ENCODE data around the gene ENTHD1.
"Not testable (repeated sequence)": the region's sequence is repeated elsewhere in the genome, so short reads cannot be mapped to it uniquely, and the experiment has no call there.

Gene ENTHD1

GRCh38 chr22:39743935-39744334 lies 149.6 kb downstream of the ENTHD1 start:
- Histone ChIP-seq H3K9me3 (no peaks in the 10 kb centered on the region; the same call in none of the 2 replicates), H3K36me3 (no peaks in the 10 kb centered on the region), H3K4me1 (no peaks in the 10 kb centered on the region), H3K27me3 (peaks cover 41% of the 10 kb centered on the region), H3K4me3 (ENCODE audit: low read depth, low read length) (no peak overlapping the region)
- DNase-seq, result no peak
- no peak for TF ChIP-seq CTCF (IDR thresholded peaks at IDR 0.05; ENCODE audit: low read depth, low read length)

- Histone ChIP-seq H3K4me1 (no peaks in the 10 kb centered on the region), H3K9me3 (no peaks in the 10 kb centered on the region; the same call in none of the 2 replicates), H3K36me3 (no peaks in the 10 kb centered on the region), H3K4me3 (ENCODE audit: low read depth, low read length) (no peak overlapping the region), H3K27me3 (peaks cover 28% of the 10 kb centered on the region)
- TF ChIP-seq CTCF (IDR thresholded peaks at IDR 0.05; ENCODE audit: low read depth, low read length), result no peak
- DNase-seq, result no peak
Measured at GRCh38 chr22:39739338-39740027, 154.1 kb downstream of the ENTHD1 start.

GRCh38 chr22:39738746-39739145 lies 154.8 kb downstream of the ENTHD1 start:
- Histone ChIP-seq H3K9me3 (no peaks in the 10 kb centered on the region; the same call in none of the 2 replicates), H3K27me3 (peaks cover 23% of the 10 kb centered on the region), H3K4me3 (ENCODE audit: low read depth, low read length) (no peak overlapping the region), H3K4me1 (no peaks in the 10 kb centered on the region), H3K36me3 (no peaks in the 10 kb centered on the region)
- DNase-seq, result no peak
- TF ChIP-seq CTCF (IDR thresholded peaks at IDR 0.05; ENCODE audit: low read depth, low read length), result no peak

GRCh38 chr22:39735776-39736175 lies 157.8 kb downstream of the ENTHD1 start:
- no peaks in the 10 kb centered on the region for H3K4me1 ChIP-seq
- H3K36me3 ChIP-seq, result no peaks in the 10 kb centered on the region
- DNase-seq, result no peak
- H3K9me3 ChIP-seq, result no peaks in the 10 kb centered on the region
- H3K4me3 ChIP-seq (ENCODE audit: low read depth, low read length), result no peak overlapping the region
- TF ChIP-seq CTCF (IDR thresholded peaks at IDR 0.05; ENCODE audit: low read depth, low read length), result no peak
- H3K27me3 ChIP-seq, result peaks cover 9% of the 10 kb centered on the region

- no peaks in the 10 kb centered on the region for H3K9me3 ChIP-seq
- DNase-seq, result no peak
- H3K36me3 ChIP-seq, result no peaks in the 10 kb centered on the region
- no peaks in the 10 kb centered on the region for H3K4me1 ChIP-seq
- no peak overlapping the region for H3K4me3 ChIP-seq (ENCODE audit: low read depth, low read length)
- TF ChIP-seq CTCF (IDR thresholded peaks at IDR 0.05; ENCODE audit: low read depth, low read length), result no peak
- H3K27me3 ChIP-seq, result peaks cover 9% of the 10 kb centered on the region
Measured at GRCh38 chr22:39734866-39735265, 158.7 kb downstream of the ENTHD1 start.

- DNase-seq; H3K4me1 ChIP-seq; H3K27me3 ChIP-seq; H3K9me3 ChIP-seq; H3K36me3 ChIP-seq; H3K4me3 ChIP-seq (ENCODE audit: low read depth, low read length): not testable (repeated sequence)
Measured at GRCh38 chr22:39734046-39734445, 159.5 kb downstream of the ENTHD1 start.

Measured in BE2C (cell line).